Activated CD8-positive, alpha-beta memory T cell treated with anti-CD3 and anti-CD28 coated beads for 36 hours (primary cell): ENCODE results near the gene LRRIQ4. TPM values are rescaled to one million over a fixed set of nuclear protein-coding genes. Genes with fewer than 3 reads are reported as not detected.

Source experiments
- CTCF ChIA-PET: fragments of 350-600 bp; sonication (Branson Sonifier 250); formaldehyde crosslinking; loops from one replicate; lab custom pipeline; 2021; ENCODE audit warnings: antibody characterized with exemption; lab: Charles Lee
- POLR2A ChIA-PET: fragments of 350-600 bp; sonication (Branson Sonifier 250); formaldehyde crosslinking; loops from one replicate; lab custom pipeline; 2021; ENCODE audit warnings: antibody characterized with exemption; lab: Charles Lee
- total RNA-seq, 2 experiments: library from RNA; stranded (reverse); gene quantifications; one replicate each; pipeline ENCODE4 v1.2.3, GENCODE V29; 2021

The LRRIQ4 gene
- total RNA-seq, 2 experiments from 2014 or later: 0.17 to 0.25 TPM

GRCh38 chr3:169838511-169839030 is 25.9 kb downstream of the LRRIQ4 start:
- ChIA-PET CTCF (no interaction called here), POLR2A (no interaction called here)

GRCh38 chr3:169841171-169841570 is 28.5 kb downstream of the LRRIQ4 start:
- POLR2A ChIA-PET: no interaction called here
- CTCF ChIA-PET: no interaction called here

- ChIA-PET CTCF (no interaction called here), POLR2A (interaction anchor here (0.6 kb wide), 1 partner anchor 10 kb away, joined by 6 read pairs; no protein-coding TSS in a partner anchor)
Measured at GRCh38 chr3:169842960-169843359, 30.3 kb downstream of the LRRIQ4 start.

GRCh38 chr3:169846458-169847193 is 34.0 kb downstream of the LRRIQ4 start:
- ChIA-PET POLR2A (no interaction called here), CTCF (no interaction called here)

GRCh38 chr3:169847896-169848295 is 35.2 kb downstream of the LRRIQ4 start:
- ChIA-PET POLR2A (no interaction called here), CTCF (no interaction called here)

GRCh38 chr3:169848741-169849140 is 36.1 kb downstream of the LRRIQ4 start:
- ChIA-PET CTCF (no interaction called here), POLR2A (no interaction called here)

GRCh38 chr3:169850618-169851017 is 37.9 kb downstream of the LRRIQ4 start:
- POLR2A ChIA-PET: no interaction called here
- CTCF ChIA-PET: no interaction called here

GRCh38 chr3:169855514-169855913 is 42.8 kb downstream of the LRRIQ4 start:
- ChIA-PET CTCF (no interaction called here), POLR2A (no interaction called here)

GRCh38 chr3:169857811-169858210 is 45.1 kb downstream of the LRRIQ4 start:
- ChIA-PET POLR2A (no interaction called here), CTCF (no interaction called here)

GRCh38 chr3:169861871-169862270 is 49.2 kb downstream of the LRRIQ4 start:
- ChIA-PET CTCF (interaction anchor here (1.6 kb wide), 1 partner anchor 9 kb away, joined by 5 read pairs; no protein-coding TSS in a partner anchor), POLR2A (no interaction called here)

- POLR2A ChIA-PET: no interaction called here
- CTCF ChIA-PET: no interaction called here
Measured at GRCh38 chr3:169863458-169863899, 50.8 kb downstream of the LRRIQ4 start.

- ChIA-PET POLR2A (no interaction called here), CTCF (interaction anchor here (2.9 kb wide), 1 partner anchor 102 kb away, joined by 8 read pairs; the partner anchor contains the start of gene SEC62)
Measured at GRCh38 chr3:169864270-169864669, 51.6 kb downstream of the LRRIQ4 start.

- ChIA-PET POLR2A (no interaction called here), CTCF (interaction anchor here (2.9 kb wide), 1 partner anchor 101 kb away, joined by 8 read pairs; the partner anchor contains the start of gene SEC62)
Measured at GRCh38 chr3:169865176-169865767, 52.6 kb downstream of the LRRIQ4 start.

GRCh38 chr3:169867584-169868210 is 55.0 kb downstream of the LRRIQ4 start:
- POLR2A ChIA-PET: no interaction called here
- CTCF ChIA-PET: no interaction called here

GRCh38 chr3:169868369-169868768 is 55.7 kb downstream of the LRRIQ4 start:
- ChIA-PET POLR2A (no interaction called here), CTCF (no interaction called here)

GRCh38 chr3:169869484-169870220 is 57.0 kb downstream of the LRRIQ4 start, which contains the start of gene LRRC31:
Gene LRRC31, minus strand, starts transcription at chr3:169869935. Its CDS starts 128 bp downstream, at chr3:169869807.
- ChIA-PET POLR2A (no interaction called here), CTCF (no interaction called here)

GRCh38 chr3:169871129-169871886 is 58.6 kb downstream of the LRRIQ4 start:
- ChIA-PET POLR2A (no interaction called here), CTCF (interaction anchor here (1.9 kb wide), 1 partner anchor 9 kb away, joined by 5 read pairs; no protein-coding TSS in a partner anchor)

GRCh38 chr3:169879013-169879557 is 66.4 kb downstream of the LRRIQ4 start:
- ChIA-PET POLR2A (no interaction called here), CTCF (no interaction called here)
